Common myeloid progenitor, CD34-positive (primary cell): Measurements from ENCODE around the gene GRIA1.
A peak's percentile ranks its signal among the peaks of the same experiment; 100 is the strongest.

Experiments
- CTCF ChIA-PET: fragments of 350-600 bp; sonication (Branson Sonifier 250); formaldehyde crosslinking; loops from one replicate; lab custom pipeline; 2021; ENCODE audit warnings: antibody characterized with exemption; lab: Charles Lee
- POLR2A ChIA-PET: fragments of 350-600 bp; sonication (Branson Sonifier 250); formaldehyde crosslinking; loops from one replicate; lab custom pipeline; 2021; ENCODE audit warnings: antibody characterized with exemption; lab: Charles Lee
- DNase-seq, 3 donors: peaks; one replicate each; pipeline versions ENCODE4 v3.0.0 to v3.0.0-alpha.2; 2013
- H3K27ac ChIP-seq, 2 experiments: 1 replicate in 1 of 2; 2 replicates in 1 of 2; pipeline ENCODE4 v1.7.0; 2013; ENCODE audit warnings: inconsistent platforms in 2 of 2, low read length in 2 of 2, mild to moderate bottlenecking in 2 of 2, low read depth in 1 of 2, moderate library complexity in 1 of 2; ENCODE audit not compliant: severe bottlenecking in 2 of 2, insufficient read depth in 1 of 2, poor library complexity in 1 of 2
- H3K27me3 ChIP-seq, 5 experiments: replicated peaks in 2 of 5; 1 replicate in 3 of 5; 2 replicates in 2 of 5; pipeline versions ENCODE4 v1.6.1 to v1.7.0; 2013; ENCODE audit warnings: low read length in 4 of 5, mild to moderate bottlenecking in 2 of 5, moderate library complexity in 2 of 5, inconsistent platforms in 1 of 5; ENCODE audit not compliant: insufficient read depth in 5 of 5, control insufficient read depth in 4 of 5
- H3K36me3 ChIP-seq, 4 experiments: 1 replicate in 2 of 4; 2 replicates in 2 of 4; pipeline versions ENCODE4 v1.6.1 to v1.7.0; 2013; ENCODE audit warnings: low read length in 3 of 4, control low read depth in 1 of 4, mild to moderate bottlenecking in 1 of 4; ENCODE audit not compliant: control insufficient read depth in 4 of 4, insufficient read depth in 4 of 4
- H3K4me1 ChIP-seq, 4 experiments: 1 replicate in 3 of 4; 2 replicates in 1 of 4; pipeline versions ENCODE4 v1.6.1 to v1.7.1; 2013; ENCODE audit warnings: low read length in 3 of 4, mild to moderate bottlenecking in 3 of 4, control low read depth in 1 of 4, inconsistent platforms in 1 of 4, moderate library complexity in 1 of 4; ENCODE audit not compliant: control insufficient read depth in 4 of 4, insufficient read depth in 4 of 4; ENCODE audit errors: control extremely low read depth in 1 of 4
- H3K4me3 ChIP-seq, 7 experiments: 1 replicate in 4 of 7; 2 replicates in 3 of 7; pipeline versions ENCODE4 v1.5.1 to v1.7.0; 2013; ENCODE audit warnings: mild to moderate bottlenecking in 7 of 7, low read length in 6 of 7, moderate library complexity in 6 of 7, inconsistent platforms in 2 of 7, low read depth in 2 of 7, control low read depth in 1 of 7; ENCODE audit not compliant: insufficient read depth in 4 of 7, control insufficient read depth in 1 of 7; ENCODE audit errors: extremely low read depth in 1 of 7
- H3K9me3 ChIP-seq, 5 experiments: 1 replicate in 4 of 5; 2 replicates in 1 of 5; pipeline versions ENCODE4 v1.6.1 to v1.7.1; 2013; ENCODE audit warnings: low read length in 4 of 5, mild to moderate bottlenecking in 2 of 5, inconsistent platforms in 1 of 5, low read depth in 1 of 5, moderate library complexity in 1 of 5; ENCODE audit not compliant: control insufficient read depth in 4 of 5, insufficient read depth in 2 of 5; ENCODE audit errors: control extremely low read depth in 1 of 5
- WGBS: methylation state at CpG from one replicate; pipeline ENCODE4 v1.1.5; 2013; ENCODE audit not compliant: insufficient coverage; 5-methylcytosine and 5-hydroxymethylcytosine counted together

GRIA1 gene

GRCh38 chr5:153555420-153556114 is 65.1 kb downstream of the GRIA1 start:
- H3K27me3 ChIP-seq = no peaks in the 10 kb centered on the region
- H3K4me3 ChIP-seq = peak overlapping the region in 1 of 7 experiments; percentile 39
- H3K36me3 ChIP-seq = no peaks in the 10 kb centered on the region
- H3K9me3 ChIP-seq = no peaks in the 10 kb centered on the region
- ChIA-PET POLR2A (no interaction called here), CTCF (no interaction called here)
- H3K4me1 ChIP-seq = peaks cover 0 to 16% (median 0%) of the 10 kb centered on the region in 4 experiments
- peak in 2 of 3 donors; percentile 7 to 24 for DNase-seq
- no peak overlapping the region for H3K27ac ChIP-seq
- 72% methylated on average over 5 of the region's 6 CpGs for WGBS

GRCh38 chr5:153558957-153559356 is 68.5 kb downstream of the GRIA1 start:
- H3K4me1 ChIP-seq = peaks cover 0 to 5% (median 0%) of the 10 kb centered on the region in 4 experiments
- ChIA-PET CTCF (interaction anchor here (1.1 kb wide), 1 partner anchor 8 kb away, joined by 5 read pairs; no protein-coding TSS in a partner anchor), POLR2A (no interaction called here)
- no peak for DNase-seq
- 98% methylated on average over 3 of the region's 3 CpGs for WGBS
- H3K36me3 ChIP-seq = no peaks in the 10 kb centered on the region
- H3K9me3 ChIP-seq = peaks cover 0 to 5% (median 0%) of the 10 kb centered on the region in 5 experiments
- H3K27me3 ChIP-seq = no peaks in the 10 kb centered on the region
- no peak overlapping the region for H3K27ac ChIP-seq
- H3K4me3 ChIP-seq = no peak overlapping the region

GRCh38 chr5:153559926-153560325 is 69.5 kb downstream of the GRIA1 start:
- H3K27me3 ChIP-seq = no peaks in the 10 kb centered on the region
- H3K4me3 ChIP-seq = no peak overlapping the region
- peaks cover 0 to 5% (median 0%) of the 10 kb centered on the region in 4 experiments for H3K4me1 ChIP-seq
- DNase-seq = no peak
- 80% methylated on average over 1 of the region's 1 CpG for whole genome bisulfite sequencing
- no peak overlapping the region for H3K27ac ChIP-seq
- ChIA-PET CTCF (interaction anchor here (1.1 kb wide), 1 partner anchor 9 kb away, joined by 5 read pairs; no protein-coding TSS in a partner anchor), POLR2A (no interaction called here)
- no peaks in the 10 kb centered on the region for H3K36me3 ChIP-seq
- peaks cover 0 to 5% (median 0%) of the 10 kb centered on the region in 5 experiments for H3K9me3 ChIP-seq

- H3K27me3 ChIP-seq = no peaks in the 10 kb centered on the region
- no CpG with 5 or more reads among the region's 1 CpG for WGBS
- no peak overlapping the region for H3K4me3 ChIP-seq
- CTCF ChIA-PET = no interaction called here
- H3K36me3 ChIP-seq = no peaks in the 10 kb centered on the region
- peaks cover 0 to 11% (median 0%) of the 10 kb centered on the region in 5 experiments for H3K9me3 ChIP-seq
- no peak for DNase-seq
- no peaks in the 10 kb centered on the region for H3K4me1 ChIP-seq
- POLR2A ChIA-PET = no interaction called here
- H3K27ac ChIP-seq = no peak overlapping the region
Measured at GRCh38 chr5:153562189-153562588, 71.7 kb downstream of the GRIA1 start.

GRCh38 chr5:153565822-153566221 is 75.4 kb downstream of the GRIA1 start:
- WGBS = no CpG with 5 or more reads among the region's 1 CpG
- Histone ChIP-seq H3K9me3 (peaks cover 0 to 11% (median 0%) of the 10 kb centered on the region in 5 experiments), H3K27ac (no peak overlapping the region), H3K27me3 (no peaks in the 10 kb centered on the region), H3K4me3 (no peak overlapping the region), H3K36me3 (no peaks in the 10 kb centered on the region), H3K4me1 (no peaks in the 10 kb centered on the region)
- POLR2A ChIA-PET = interaction anchor here (0.7 kb wide), 1 partner anchor 329 kb away, joined by 3 read pairs; no protein-coding TSS in a partner anchor
- no peak for DNase-seq
- CTCF ChIA-PET = no interaction called here

GRCh38 chr5:153569036-153569435 is 78.6 kb downstream of the GRIA1 start:
- Histone ChIP-seq H3K9me3 (peaks cover 0 to 6% (median 0%) of the 10 kb centered on the region in 5 experiments), H3K36me3 (no peaks in the 10 kb centered on the region), H3K4me1 (no peaks in the 10 kb centered on the region), H3K27ac (no peak overlapping the region), H3K4me3 (no peak overlapping the region), H3K27me3 (no peaks in the 10 kb centered on the region)
- DNase-seq = no peak
- 100% methylated on average over 1 of the region's 1 CpG for WGBS
- ChIA-PET CTCF (no interaction called here), POLR2A (no interaction called here)

- no peaks in the 10 kb centered on the region for H3K27me3 ChIP-seq
- WGBS = 100% methylated on average over 2 of the region's 2 CpGs
- H3K27ac ChIP-seq = no peak overlapping the region
- POLR2A ChIA-PET = no interaction called here
- no peaks in the 10 kb centered on the region for H3K4me1 ChIP-seq
- no peaks in the 10 kb centered on the region for H3K9me3 ChIP-seq
- CTCF ChIA-PET = no interaction called here
- DNase-seq = no peak
- no peaks in the 10 kb centered on the region for H3K36me3 ChIP-seq
- no peak overlapping the region for H3K4me3 ChIP-seq
Measured at GRCh38 chr5:153571162-153571561, 80.7 kb downstream of the GRIA1 start.
